ENCODE measurements around the gene TYRO3. TPM values are rescaled to one million over a fixed set of nuclear protein-coding genes. Genes with fewer than 3 reads are reported as not detected.

The TYRO3 gene
- total and polyA plus RNA-seq, 2 of the 13 experiments (the other 11 are each of a cell fraction or from before 2014, with no cell fraction given): 24.0 to 43.6 TPM

DNA sequence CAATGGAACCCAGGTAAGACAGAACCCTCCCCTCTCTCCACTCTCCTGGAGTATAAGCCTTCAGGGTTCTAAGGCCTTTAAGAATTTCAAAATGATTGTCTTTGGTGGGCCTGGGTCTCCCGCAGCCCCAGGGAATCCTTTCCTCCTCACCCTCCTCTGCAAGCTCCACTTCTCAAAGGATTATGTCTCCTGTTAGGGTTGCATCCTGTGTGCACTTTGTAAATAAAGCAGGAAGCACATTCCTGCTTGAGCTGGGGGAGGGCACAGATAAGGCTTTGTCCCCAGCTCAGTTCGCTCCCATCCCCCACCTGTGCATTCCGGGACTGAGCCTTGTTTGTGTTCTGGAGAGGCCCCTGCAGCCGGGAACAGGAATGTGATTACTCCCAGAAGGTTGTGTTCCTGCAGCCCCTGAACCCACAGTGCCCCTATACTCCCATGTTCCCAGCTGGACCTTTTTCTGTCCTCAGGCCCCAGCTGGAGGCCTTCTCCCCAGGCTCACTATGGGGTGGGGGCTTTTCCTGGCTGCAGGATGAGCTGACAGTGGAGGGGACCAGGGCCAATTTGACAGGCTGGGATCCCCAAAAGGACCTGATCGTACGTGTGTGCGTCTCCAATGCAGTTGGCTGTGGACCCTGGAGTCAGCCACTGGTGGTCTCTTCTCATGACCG lies 9.5 kb downstream of the TYRO3 start (continued):
- TF ChIP-seq, protein P1, sequence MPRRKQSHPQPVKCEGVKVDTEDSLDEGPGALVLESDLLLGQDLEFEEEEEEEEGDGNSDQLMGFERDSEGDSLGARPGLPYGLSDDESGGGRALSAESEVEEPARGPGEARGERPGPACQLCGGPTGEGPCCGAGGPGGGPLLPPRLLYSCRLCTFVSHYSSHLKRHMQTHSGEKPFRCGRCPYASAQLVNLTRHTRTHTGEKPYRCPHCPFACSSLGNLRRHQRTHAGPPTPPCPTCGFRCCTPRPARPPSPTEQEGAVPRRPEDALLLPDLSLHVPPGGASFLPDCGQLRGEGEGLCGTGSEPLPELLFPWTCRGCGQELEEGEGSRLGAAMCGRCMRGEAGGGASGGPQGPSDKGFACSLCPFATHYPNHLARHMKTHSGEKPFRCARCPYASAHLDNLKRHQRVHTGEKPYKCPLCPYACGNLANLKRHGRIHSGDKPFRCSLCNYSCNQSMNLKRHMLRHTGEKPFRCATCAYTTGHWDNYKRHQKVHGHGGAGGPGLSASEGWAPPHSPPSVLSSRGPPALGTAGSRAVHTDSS (CRISPR knock-in tag; conservative IDR thresholded peaks at IDR 0.05): no peak
- TF ChIP-seq MIXL1 (CRISPR knock-in tag; IDR thresholded peaks at IDR 0.05) (peak; percentile 85), HCFC1 (IDR thresholded peaks at IDR 0.05; ENCODE audit: low read depth, low read length) (no peak), ZNF644 (CRISPR knock-in tag; IDR thresholded peaks at IDR 0.05; ENCODE audit: low read depth) (peak; percentile 43; the same call in 1 of the 2 replicates), ZNF224 (CRISPR knock-in tag; IDR thresholded peaks at IDR 0.05) (no peak), KLF16 (CRISPR knock-in tag; IDR thresholded peaks at IDR 0.05) (peak in 1 of 2 experiments; percentile 69; a peak in 2 of 4 replicates), PAX8 (CRISPR knock-in tag; IDR thresholded peaks at IDR 0.05; ENCODE audit: borderline replicate concordance) (no peak), ZEB1 (IDR thresholded peaks at IDR 0.05; ENCODE audit: insufficient replicate concordance, low read depth) (no peak), ZNF550 (CRISPR knock-in tag; IDR thresholded peaks at IDR 0.05; ENCODE audit: borderline replicate concordance) (no peak), PRPF4 (IDR thresholded peaks at IDR 0.05; ENCODE audit: low read depth, low read length, poor library complexity, severe bottlenecking) (peak; percentile 96), TOE1 (CRISPR knock-in tag; IDR thresholded peaks at IDR 0.05) (no peak), PHF5A (CRISPR knock-in tag; IDR thresholded peaks at IDR 0.05; ENCODE audit: low read depth, unreplicated experiment) (peak; percentile 79), RFX1 (IDR thresholded peaks at IDR 0.05) (no peak), ZNF674 (CRISPR knock-in tag; IDR thresholded peaks at IDR 0.05; ENCODE audit: low read depth) (no peak), ZSCAN29 (CRISPR knock-in tag; conservative IDR thresholded peaks at IDR 0.05) (peak; percentile 59; the same call in 1 of the 2 replicates)
- TF ChIP-seq, protein P2, sequence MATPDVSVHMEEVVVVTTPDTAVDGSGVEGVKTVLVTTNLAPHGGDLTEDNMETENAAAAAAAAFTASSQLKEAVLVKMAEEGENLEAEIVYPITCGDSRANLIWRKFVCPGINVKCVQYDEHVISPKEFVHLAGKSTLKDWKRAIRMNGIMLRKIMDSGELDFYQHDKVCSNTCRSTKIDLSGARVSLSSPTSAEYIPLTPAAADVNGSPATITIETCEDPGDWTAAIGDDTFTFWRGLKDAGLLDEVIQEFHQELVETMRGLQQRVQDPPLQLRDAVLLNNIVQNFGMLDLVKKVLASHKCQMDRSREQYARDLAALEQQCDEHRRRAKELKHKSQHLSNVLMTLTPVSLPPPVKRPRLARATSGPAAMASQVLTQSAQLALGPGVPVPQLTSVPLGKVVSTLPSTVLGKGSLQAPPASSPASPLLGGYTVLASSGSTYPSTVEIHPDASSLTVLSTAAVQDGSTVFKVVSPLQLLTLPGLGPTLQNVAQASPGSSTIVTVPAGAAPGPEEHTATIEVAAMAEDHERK (CRISPR knock-in tag; IDR thresholded peaks at IDR 0.05; ENCODE audit: low read depth): no peak
- TF ChIP-seq, protein P3, sequence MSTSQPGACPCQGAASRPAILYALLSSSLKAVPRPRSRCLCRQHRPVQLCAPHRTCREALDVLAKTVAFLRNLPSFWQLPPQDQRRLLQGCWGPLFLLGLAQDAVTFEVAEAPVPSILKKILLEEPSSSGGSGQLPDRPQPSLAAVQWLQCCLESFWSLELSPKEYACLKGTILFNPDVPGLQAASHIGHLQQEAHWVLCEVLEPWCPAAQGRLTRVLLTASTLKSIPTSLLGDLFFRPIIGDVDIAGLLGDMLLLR (CRISPR knock-in tag; IDR thresholded peaks at IDR 0.05): no peak
- TF ChIP-seq, protein P4, sequence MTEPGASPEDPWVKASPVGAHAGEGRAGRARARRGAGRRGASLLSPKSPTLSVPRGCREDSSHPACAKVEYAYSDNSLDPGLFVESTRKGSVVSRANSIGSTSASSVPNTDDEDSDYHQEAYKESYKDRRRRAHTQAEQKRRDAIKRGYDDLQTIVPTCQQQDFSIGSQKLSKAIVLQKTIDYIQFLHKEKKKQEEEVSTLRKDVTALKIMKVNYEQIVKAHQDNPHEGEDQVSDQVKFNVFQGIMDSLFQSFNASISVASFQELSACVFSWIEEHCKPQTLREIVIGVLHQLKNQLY (CRISPR knock-in tag; IDR thresholded peaks at IDR 0.05): peak; percentile 79
- TF ChIP-seq, protein P5, sequence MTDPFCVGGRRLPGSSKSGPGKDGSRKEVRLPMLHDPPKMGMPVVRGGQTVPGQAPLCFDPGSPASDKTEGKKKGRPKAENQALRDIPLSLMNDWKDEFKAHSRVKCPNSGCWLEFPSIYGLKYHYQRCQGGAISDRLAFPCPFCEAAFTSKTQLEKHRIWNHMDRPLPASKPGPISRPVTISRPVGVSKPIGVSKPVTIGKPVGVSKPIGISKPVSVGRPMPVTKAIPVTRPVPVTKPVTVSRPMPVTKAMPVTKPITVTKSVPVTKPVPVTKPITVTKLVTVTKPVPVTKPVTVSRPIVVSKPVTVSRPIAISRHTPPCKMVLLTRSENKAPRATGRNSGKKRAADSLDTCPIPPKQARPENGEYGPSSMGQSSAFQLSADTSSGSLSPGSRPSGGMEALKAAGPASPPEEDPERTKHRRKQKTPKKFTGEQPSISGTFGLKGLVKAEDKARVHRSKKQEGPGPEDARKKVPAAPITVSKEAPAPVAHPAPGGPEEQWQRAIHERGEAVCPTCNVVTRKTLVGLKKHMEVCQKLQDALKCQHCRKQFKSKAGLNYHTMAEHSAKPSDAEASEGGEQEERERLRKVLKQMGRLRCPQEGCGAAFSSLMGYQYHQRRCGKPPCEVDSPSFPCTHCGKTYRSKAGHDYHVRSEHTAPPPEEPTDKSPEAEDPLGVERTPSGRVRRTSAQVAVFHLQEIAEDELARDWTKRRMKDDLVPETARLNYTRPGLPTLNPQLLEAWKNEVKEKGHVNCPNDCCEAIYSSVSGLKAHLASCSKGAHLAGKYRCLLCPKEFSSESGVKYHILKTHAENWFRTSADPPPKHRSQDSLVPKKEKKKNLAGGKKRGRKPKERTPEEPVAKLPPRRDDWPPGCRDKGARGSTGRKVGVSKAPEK (CRISPR knock-in tag; IDR thresholded peaks at IDR 0.05; ENCODE audit: borderline replicate concordance): 0 out of 2 replicates have a peak, but pooled peaks have one; percentile 44
- TF ChIP-seq, protein P6, sequence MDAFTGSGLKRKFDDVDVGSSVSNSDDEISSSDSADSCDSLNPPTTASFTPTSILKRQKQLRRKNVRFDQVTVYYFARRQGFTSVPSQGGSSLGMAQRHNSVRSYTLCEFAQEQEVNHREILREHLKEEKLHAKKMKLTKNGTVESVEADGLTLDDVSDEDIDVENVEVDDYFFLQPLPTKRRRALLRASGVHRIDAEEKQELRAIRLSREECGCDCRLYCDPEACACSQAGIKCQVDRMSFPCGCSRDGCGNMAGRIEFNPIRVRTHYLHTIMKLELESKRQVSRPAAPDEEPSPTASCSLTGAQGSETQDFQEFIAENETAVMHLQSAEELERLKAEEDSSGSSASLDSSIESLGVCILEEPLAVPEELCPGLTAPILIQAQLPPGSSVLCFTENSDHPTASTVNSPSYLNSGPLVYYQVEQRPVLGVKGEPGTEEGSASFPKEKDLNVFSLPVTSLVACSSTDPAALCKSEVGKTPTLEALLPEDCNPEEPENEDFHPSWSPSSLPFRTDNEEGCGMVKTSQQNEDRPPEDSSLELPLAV (CRISPR knock-in tag; conservative IDR thresholded peaks at IDR 0.05; ENCODE audit: low read depth): no peak

All from HepG2 (cell line).